Brain pericyte (primary cell): ENCODE results near the gene KPTN.
A peak's percentile ranks its signal among the peaks of the same experiment; 100 is the strongest.

Experiments used
- DNase-seq: peaks from one replicate; pipeline ENCODE4 v3.0.0-alpha.2; 2012; ENCODE audit warnings: low read depth, low spot score

The KPTN gene

DNA sequence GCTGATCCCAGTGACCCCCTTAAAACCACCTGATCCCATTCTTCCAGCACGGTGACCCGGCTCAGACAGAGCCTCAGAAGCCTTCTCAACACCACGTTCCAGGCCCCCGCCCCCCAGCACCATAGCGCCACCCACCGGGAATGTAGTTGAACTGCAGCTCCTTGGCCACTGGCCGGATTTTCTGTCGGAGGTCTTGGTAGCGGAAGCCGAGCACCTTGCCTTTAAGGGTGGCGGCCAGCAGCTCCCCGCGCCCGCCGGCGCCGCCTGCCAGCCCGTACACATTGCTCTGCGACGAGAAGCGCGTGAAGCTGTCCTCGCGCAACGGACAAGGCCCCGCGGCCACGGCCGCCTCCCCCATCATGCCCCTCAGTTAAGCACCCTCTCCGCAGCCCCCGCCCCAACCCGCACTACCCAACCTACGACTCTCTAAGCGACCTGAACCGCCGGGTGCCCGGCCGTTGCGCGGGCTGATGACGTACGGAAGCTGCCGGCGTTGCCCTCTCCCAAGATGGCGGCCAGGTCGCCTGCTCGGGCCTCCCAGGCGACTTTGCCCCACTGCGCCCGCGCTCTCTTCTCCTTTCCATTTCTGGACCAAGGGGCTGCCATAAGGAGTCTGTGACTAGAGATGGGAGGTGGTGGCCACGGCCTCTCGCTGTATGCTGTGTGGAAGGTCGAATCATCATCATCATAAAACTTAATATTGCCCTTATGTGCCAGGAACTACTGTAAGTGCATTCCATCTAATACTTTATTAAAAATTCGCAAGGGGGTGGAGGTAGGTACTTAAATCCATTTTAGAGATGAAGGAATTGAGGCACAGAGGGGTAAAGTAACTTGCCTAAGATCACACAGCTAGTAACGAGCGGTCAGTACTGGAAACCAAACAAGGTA is at the start of gene KPTN:
TSS of gene KPTN (minus strand) at position 420 of the 891 bp plus-strand sequence. CDS start at position 361, 59 bp downstream.
- DNase-seq, result peak; percentile 65

DNA sequence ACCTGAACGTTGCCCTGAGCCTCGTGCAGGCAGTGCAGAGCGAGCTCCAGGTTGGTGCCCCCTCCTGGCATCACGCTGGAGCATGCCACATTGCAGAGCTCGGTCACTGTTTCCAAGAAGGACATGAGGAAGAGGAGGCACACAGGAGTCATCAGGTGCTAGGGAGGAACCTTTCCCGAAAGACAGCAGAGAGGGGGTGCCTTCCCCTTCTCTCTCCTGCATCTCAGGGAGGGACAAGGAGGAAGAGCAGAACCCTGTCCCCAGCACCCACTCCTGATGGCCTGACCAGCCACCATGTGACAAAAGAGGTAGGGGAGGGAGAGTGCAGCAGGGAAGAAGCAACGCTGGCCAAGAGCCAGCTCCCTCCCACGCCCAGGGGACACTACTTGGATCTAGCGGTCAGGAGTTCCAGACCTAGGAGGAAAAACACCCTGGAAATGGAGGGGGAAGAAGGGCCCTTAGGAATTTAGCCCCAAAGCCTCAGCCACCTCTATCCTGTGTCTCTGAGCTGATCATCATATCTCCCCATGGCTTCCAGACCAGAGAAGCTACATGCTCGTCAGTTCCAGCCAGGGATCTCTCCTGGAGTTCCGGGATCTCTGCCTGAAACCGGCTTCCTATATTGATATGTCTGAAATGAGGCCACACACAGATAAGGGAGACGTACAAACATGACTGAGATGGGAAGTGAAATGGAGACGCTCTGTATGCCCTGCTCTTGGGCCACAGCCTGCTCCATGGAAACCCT is 47.8 kb upstream of the KPTN start:
- no peak for DNase-seq

DNA sequence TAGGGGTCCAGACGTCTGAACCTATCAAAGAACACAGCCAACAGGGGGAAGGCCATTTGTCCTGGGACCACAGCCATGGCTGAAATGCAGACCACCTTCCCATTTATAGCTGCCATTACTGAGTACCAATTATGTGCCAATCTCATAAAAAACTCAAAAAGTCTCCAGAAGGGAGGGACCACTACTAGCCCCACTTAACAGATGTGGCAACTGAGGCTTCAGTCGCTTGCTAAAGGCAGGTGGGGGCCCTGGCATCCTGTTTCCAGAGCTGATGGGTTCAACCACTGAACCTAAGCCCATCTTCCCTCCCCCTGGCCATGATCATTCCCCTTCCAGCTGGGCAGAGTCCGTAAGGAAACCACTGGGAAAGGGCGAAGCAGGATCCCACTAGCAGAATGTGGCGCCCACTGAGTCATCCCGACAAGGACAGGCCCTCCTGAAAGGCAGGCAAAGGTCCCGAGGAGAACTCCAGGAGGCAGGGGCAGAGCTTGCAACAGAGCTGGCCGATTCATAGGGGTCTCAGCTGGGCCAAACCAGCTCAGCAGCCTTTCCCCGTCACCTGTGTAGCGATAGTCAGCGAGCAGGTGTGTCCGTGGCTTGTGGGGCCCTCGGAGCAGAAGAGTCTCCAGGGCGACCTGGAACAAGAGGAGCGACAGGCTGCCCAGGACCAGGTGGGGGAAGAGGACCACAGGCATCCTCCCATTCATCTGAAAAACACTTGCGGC is 45.2 kb upstream of the KPTN start:
- DNase-seq, result no peak

DNA sequence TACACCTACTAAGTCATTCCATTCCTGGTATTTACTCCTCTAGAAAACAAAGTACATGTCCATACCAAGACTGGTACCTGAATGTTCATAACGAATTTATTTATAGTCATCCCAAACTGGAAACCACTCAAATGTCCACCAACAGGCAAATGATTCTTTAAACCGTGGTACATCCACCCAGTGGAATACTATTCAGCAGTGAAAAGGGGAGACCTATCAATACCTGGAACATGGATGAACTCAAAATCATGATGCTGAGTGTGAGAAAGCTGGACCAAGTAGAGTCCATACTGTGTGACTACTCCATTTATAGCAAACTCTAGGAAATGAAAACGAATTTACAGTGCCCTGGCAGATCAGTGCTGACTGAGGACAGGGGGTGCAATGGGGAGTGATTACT is 42.8 kb upstream of the KPTN start:
- no peak for DNase-seq

DNA sequence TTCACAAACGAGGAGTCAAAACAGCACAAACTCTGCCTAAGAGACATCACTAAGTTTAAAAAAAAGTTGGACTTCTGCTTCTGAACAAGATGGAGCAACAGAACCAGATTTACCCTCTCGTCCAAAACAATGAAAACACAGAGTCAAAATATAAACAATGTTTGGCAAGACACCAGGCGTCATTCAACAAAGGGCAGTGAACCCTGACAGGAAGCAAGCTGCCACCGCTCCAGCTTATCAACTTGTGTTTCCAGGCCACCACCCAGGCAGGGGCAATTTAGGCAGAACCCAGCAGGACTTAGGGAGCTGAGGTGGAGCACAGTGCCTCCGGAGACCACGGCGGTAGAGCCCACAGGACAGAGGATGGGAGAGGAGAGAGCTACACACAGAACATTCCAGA is 39.5 kb upstream of the KPTN start:
- DNase-seq, result no peak

DNA sequence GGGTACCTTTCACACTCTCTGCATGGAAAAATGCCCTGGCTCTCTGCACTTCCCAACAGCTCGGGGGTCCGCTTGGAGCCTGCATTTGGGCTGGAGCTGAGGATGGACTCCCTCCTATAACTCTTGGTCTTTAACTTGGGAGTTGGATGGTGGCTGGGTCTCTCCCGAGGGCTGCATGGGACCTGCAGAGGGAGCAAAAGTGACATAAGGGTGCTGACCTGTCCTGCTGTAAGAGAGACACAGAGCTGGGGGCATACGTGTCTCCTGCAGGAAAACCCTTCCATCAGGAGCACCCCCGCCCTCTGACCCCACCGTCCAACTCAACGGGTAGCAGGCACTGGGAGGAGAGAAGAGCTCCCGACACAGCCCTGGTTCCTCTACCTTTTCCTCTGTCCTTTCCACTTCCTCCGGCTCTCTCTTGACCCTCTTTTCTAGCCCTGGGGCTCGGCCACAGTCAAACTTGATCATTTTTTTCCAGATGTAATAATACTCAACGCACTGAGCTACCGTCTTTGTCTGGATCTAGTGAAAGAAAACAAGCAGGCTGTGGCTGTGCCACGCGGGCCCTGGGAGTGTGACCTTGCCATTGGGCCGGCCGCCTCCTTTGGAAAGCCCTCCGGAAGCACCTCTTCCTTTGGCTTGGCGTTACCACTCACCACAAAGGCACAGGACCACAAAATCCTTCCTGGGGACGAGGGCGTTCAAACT is 37.6 kb upstream of the KPTN start:
- no peak for DNase-seq

DNA sequence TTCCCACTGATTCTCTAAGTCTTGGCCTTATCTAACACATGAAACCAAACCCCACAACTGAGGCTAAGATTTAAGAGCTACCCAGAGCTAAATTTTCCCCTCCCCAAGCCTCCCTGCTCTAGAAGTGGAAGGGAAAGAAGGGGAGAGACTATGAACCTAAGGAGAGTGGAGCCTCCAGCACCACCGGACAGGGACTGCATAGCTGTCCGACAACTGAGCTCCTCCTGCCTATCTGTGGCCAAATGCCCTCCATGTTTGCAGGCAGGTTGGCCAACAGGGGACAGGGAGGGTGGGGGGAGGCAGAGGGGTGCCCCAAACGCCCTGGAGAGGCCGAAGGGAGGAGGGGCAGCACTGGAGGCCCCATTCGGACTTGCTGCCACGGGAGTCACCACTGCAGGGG is 36.8 kb upstream of the KPTN start:
- no peak for DNase-seq

DNA sequence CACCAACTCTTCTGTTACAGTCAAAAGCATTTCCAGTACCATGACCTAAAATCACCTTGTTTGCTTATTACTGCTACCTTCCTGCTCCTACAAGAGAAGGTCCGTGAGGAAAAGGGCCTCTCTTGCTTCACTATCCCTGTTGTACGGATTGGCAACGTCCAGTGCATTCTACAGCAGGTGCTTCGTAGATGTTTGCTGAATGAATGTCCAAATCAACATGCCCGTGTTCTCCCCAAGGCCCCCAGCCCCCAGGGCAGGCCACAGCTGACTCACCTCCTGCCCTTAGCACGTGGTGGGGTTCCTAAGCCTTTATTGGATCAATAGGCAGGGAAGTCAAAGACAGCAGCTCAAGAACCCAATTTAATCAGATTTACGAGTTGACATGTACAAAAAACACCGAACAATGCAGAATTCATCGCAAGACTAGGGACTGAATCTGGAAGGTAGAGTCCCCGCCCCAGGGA is 36.4 kb upstream of the KPTN start:
- no peak for DNase-seq

DNA sequence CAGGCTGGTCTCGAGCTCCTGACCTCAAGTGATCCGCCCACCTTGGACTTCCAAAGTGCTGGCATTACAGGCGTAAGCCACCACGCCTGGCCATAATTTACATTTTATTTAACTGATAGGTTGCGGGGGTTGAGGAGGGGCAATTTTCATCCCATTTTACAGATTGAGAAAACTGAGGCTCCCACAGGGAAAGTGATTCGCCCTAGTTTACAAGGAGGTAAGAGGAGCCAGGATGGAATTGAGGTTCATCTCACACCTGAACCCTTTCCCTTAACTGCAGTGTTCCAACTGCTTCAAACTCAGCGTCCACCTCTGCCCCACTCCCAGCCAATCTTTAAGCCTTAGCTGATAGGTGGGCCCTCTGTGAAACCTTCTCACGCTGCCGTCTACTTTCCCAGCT is 34.8 kb upstream of the KPTN start:
- DNase-seq, result no peak

DNA sequence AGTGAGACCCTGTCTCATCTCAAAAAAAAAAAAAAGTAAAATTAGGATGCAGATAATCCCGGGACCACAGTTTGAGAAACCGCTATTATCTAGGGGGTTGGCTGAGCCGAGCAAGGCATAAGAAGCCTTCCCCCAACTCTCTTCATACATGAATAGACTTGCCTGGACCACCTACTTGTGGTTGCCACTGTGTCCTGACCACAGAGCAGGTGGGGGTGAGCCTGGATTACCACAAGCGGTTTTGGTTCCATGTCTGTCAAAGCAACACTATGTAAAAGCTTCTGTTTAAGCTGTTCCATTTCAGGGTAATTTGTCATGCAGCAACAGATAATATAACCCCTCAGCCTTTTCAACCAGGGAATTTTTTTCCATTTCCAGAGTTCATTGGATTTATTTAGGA is 34.1 kb upstream of the KPTN start:
- no peak for DNase-seq

DNA sequence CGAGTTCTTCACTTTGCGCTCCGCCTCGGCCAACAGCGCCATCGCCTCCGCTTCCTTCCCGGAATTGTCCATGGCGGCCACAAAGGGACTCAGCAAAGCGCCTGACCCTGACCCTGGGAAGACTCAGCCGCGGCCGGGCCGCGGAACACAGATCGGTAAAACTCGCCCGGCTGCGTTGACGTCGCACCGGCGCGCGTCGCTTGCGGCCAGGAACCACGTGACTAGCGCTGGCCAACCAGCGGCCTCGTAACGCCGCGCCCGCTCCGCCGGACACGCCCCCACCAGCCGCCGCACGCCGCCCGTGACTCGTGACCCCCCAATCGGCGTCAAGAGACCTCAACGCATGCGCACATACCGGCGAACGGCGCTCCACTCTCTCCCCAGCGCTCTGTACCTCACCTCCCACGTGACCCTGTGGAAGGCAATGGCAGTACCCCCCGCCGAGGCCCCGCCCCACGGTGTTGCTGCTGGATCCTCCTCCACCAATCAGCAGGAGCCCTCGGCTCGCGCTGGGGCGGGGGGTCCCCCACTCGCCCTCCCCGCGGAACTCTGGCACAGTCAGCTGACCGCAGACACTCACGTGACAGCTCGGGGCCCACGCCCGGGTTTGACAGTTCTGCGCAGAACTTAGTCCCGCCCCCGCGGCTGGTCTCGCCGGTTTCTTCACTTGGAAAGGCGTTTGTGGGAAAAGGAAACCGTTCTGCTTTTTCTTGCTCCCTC is 31.0 kb upstream of the KPTN start, which contains the start of gene NAPA:
TSS of gene NAPA (minus strand) at position 195 of the 720 bp plus-strand sequence. CDS start at position 72, 123 bp downstream.
- peak; percentile 100 for DNase-seq

DNA sequence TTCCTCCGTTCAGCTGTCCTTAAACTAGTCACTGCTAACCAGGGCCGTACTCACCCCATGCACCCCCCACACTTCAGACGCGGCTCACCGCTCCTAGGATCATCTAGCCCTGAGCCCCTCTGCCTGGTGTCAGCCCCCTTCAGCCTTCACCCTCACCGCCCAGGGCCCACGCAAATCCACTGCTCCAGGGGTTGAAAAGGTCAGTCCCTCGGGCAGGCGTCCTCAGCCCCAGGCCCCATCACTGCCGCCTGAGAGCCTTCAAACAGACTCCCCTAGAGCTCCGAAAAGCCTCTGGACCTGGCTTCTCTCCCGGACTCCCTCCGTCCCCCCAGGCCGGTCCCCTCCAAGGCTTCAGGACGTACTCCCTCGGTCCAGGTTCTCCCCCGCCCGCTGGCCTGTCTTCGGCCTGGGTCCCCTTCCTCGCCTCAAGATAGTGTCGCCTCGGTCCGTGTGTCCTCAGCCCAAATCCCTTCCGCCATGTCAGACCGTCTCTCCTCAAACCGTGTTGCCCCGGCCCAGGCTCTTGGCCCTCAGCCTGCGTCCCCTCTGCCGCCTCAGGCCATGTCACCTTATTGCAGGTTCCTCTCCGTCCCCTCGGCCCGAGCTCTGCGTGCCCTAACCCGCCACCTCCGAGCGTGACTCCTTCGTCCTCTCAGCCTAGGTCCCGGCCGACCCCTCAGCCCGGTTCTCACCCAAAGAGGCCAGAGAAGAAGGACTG is 30.3 kb upstream of the KPTN start:
- no peak for DNase-seq

DNA sequence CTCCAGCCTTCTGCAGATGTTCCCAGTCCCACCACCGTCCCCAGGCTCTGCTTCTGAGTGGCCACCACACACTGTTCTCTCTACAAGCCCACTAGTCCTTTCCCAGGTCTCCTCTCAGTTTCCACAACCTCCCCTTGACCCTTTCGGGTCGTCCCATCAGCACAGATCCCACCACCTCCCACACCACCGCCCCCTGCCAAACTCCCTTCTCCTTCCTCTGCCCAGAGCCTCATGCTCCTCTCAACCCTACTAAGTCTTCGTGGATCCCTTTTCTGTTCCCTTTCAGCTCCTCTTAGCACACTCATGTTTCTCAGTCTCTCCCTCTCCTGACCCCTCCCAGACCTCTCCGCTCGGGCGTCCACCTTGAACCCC is 28.9 kb upstream of the KPTN start:
- DNase-seq, result no peak

DNA sequence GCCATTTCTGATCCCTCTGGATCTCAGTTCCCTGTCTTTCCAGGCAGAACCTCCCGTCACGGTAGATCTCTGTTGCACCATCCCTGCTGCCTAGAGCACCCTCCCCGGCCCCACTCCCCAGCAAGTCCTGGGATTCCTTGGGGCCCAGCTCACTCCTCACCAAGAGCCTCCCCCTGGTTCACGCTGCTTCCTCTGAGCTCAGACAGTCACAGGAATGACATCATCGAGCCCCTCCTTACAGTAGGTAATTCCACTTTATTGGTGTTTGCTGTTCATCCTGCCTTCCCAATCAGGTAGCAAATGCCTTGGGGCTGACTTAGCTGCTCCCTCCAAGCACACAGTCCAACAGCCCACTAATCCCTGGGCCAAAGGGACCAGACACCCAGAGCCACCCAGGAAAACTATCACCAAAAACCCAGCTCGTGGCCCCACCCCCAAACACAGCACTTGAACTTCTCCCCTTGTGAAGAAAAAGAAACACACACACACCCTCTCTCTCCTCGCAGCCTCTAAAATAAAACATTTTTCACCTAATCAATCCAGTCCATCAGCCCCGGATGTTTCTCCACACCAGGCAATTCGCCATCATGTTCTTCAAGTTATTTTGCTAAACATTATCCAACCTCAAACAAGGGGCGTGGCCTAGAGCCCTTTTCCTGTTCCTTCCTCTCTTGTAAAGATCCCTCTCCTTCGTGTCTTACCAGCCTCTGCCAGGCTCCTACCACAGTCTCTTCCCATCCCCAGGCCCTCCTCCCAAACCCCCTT is 28.3 kb upstream of the KPTN start:
- no peak for DNase-seq

DNA sequence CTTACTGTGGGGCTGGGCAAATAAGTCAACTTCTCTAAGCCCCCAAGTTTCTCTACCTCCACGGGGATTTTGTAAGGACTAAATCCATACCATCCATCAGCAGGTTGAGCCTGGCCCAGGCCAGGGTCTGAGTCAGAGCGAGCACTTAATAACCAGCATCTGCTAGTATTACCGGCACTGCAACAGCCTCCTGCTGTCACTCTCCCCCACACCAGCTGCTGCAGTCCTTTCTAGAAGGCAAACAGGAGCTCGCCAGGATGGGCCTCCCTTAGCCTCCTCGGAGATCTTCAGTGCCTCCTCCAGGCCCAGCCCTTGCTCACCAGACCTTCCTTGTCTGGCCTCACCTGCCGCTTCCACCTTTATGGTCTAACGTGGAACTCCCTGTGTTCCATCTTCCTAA is 27.7 kb upstream of the KPTN start:
- DNase-seq, result no peak

DNA sequence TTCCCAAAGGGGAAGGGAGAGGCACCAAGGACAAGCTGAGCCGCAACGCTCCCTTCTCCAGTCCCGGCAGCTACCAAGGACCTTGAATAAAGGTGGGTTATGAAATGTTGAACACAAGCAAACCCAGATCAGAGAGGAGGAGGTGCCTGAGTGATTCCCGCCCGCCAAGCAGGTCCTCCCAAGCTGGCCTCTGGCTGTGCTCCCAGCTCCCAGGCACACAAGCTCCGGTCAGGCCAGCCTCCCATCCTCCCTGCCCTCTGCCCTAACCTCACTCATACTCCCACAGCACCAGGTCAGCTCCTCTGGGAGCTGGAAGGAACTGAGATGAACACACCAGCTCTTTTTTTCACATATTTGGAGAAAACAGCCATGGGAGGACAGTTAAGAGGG is 27.1 kb upstream of the KPTN start:
- DNase-seq, result no peak

DNA sequence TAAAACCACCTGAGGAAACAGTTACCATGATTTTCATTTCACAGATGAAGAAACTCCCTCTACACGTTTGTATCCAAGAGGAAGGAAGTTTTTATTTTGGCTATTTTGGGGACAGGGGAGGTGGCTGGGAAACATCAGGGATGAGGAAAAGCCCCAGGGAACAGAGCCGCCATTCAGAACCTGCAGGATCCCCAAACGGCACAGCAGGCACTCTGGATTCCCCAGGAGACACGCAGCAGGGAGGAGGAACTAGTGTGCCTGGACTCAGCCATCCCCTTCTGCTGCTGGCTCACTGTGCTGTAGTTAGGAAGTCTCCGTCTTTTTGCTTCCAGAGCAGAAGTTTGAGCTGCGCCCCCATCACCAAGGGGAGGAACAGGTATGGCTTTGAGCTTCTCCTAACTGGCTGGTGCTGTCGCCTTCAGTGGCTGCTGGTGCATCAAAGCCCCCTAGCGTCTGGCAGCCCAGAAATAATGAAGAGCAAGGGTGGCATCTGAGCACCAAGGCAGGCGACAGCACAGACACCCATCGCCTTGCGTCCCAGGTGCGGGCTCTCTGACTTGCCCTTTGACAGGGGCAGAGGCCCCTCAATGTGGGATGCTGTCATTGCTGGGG is 26.6 kb upstream of the KPTN start:
- no peak for DNase-seq

DNA sequence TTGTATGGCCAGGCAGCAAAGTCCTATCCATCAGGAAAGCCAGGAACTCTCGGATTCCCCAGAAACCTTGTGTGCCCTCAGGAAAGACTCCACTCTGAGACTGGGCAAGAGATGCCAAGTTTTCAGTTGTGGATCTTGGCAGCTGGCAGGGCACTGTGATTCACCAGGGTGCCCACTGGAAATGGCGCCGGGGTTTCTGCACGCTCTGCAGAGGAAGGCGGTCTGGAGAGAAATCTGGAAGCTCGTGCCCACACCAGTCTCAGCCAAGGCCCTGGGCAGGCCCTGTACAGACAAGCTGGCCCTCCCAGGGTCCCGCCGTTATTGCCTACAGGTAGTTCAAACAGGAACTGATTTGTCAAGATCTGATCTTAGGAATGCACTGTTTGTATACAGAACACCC is 26.0 kb upstream of the KPTN start:
- no peak for DNase-seq
